SK-N-SH (cell line): ENCODE results near the gene MRPL55. TPM values are rescaled to one million over a fixed set of nuclear protein-coding genes. Genes with fewer than 3 reads are reported as not detected.

Experiments
- CTCF ChIA-PET: fragments of 300-600, 350-600 bp; formaldehyde crosslinking; extraction: SDS; loops from one replicate; lab custom pipeline; 2021; lab: Yijun Ruan, JAX
- POLR2A ChIA-PET: fragments of 350-600 bp; sonication (Branson Sonifier 250); formaldehyde crosslinking; extraction: SDS; loops from one replicate; lab custom pipeline; 2020; ENCODE audit warnings: antibody characterized with exemption, inconsistent platforms; lab: Yijun Ruan, JAX
- DNase-seq: peaks from one replicate; pipeline ENCODE4 v3.0.0; 2012
- H2AFZ ChIP-seq: fragments of 200-600 bp; sonication (generic); 2 replicates; pipeline ENCODE4 v1.8.1; 2016; ENCODE audit warnings: antibody characterized with exemption, mild to moderate bottlenecking, low read depth
- H3F3A ChIP-seq: fragments of 200-600 bp; sonication (generic); replicated peaks from 2 replicates; pipeline ENCODE3; 2016; ENCODE audit warnings: antibody characterized with exemption, mild to moderate bottlenecking; ENCODE audit not compliant: insufficient read depth
- H3K27ac ChIP-seq, 2 experiments: fragments of 200-500 bp in 1 of 2; fragments of 200-600 bp in 1 of 2; sonication (Bioruptor generic) in 1 of 2; sonication (generic), shearing (Covaris generic) in 1 of 2; 2 replicates each; pipeline versions ENCODE4 v1.5.1 to v1.6.1; 2014 to 2016; ENCODE audit warnings: low read depth in 2 of 2, inconsistent platforms in 1 of 2, low read length in 1 of 2, mild to moderate bottlenecking in 1 of 2, mixed read lengths in 1 of 2
- H3K27me3 ChIP-seq: fragments of 200-600 bp; sonication (generic), shearing (Covaris generic); 2 replicates; pipeline ENCODE4 v1.6.1; 2016; ENCODE audit warnings: mixed run types; ENCODE audit not compliant: insufficient read depth
- H3K36me3 ChIP-seq, 2 experiments: fragments of 200-500 bp in 1 of 2; fragments of 200-600 bp in 1 of 2; sonication (Bioruptor generic) in 1 of 2; sonication (generic) in 1 of 2; replicated peaks in 1 of 2; 2 replicates each; pipeline versions ENCODE3 to v1.5.1; 2014 to 2016; ENCODE audit warnings: low read length in 1 of 2, mild to moderate bottlenecking in 1 of 2; ENCODE audit not compliant: insufficient read depth in 2 of 2, control insufficient read depth in 1 of 2
- H3K4me1 ChIP-seq, 2 experiments: fragments of 200-500 bp in 1 of 2; fragments of 200-600 bp in 1 of 2; sonication (Bioruptor generic) in 1 of 2; sonication (generic), shearing (Covaris generic) in 1 of 2; 2 replicates each; pipeline versions ENCODE4 v1.5.1 to v1.6.1; 2014 to 2016; ENCODE audit warnings: low read depth in 1 of 2, low read length in 1 of 2, mixed run types in 1 of 2; ENCODE audit not compliant: insufficient read depth in 2 of 2, control insufficient read depth in 1 of 2
- H3K4me2 ChIP-seq: fragments of 200-600 bp; sonication (generic), shearing (Covaris generic); 2 replicates; pipeline ENCODE4 v1.6.1; 2017; ENCODE audit warnings: mixed run types
- H3K4me3 ChIP-seq, 2 experiments: fragments of 200-500 bp in 1 of 2; fragments of 200-600 bp in 1 of 2; sonication (Bioruptor generic) in 1 of 2; sonication (generic), shearing (Covaris generic) in 1 of 2; 2 replicates each; pipeline versions ENCODE4 v1.5.1 to v1.8.1; 2014 to 2016; ENCODE audit warnings: low read depth in 2 of 2, inconsistent platforms in 1 of 2, low read length in 1 of 2, mild to moderate bottlenecking in 1 of 2, mixed read lengths in 1 of 2, moderate library complexity in 1 of 2
- H3K79me2 ChIP-seq: fragments of 200-600 bp; sonication (generic); 2 replicates; pipeline ENCODE4 v1.8.1; 2017; ENCODE audit warnings: mild to moderate bottlenecking; ENCODE audit not compliant: insufficient read depth
- H3K9ac ChIP-seq: fragments of 200-600 bp; sonication (generic); 2 replicates; pipeline ENCODE4 v1.6.1; 2017; ENCODE audit warnings: mixed run types
- H3K9me2 ChIP-seq: fragments of 200-600 bp; sonication (generic); 2 replicates; pipeline ENCODE4 v1.6.1; 2017; ENCODE audit warnings: mixed run types
- H3K9me3 ChIP-seq: fragments of 200-600 bp; sonication (generic); 2 replicates; pipeline ENCODE4 v1.6.1; 2017; ENCODE audit warnings: mixed run types, mild to moderate bottlenecking, moderate library complexity
- H4K20me1 ChIP-seq: fragments of 200-600 bp; sonication (generic); 2 replicates; pipeline ENCODE4 v1.6.1; 2017; ENCODE audit warnings: mild to moderate bottlenecking, mixed run types; ENCODE audit not compliant: insufficient read depth
- EP300 ChIP-seq, 2 experiments: IDR thresholded peaks; 2 replicates each; pipeline versions ENCODE4 v1.4.0 to v1.6.1; 2012; ENCODE audit warnings: borderline replicate concordance in 1 of 2, low read depth in 1 of 2, low read length in 1 of 2
- EZH2phosphoT487 ChIP-seq: fragments of 200-600 bp; sonication (generic); IDR thresholded peaks from 2 replicates; pipeline ENCODE4 v1.6.1; 2017; ENCODE audit warnings: low read depth, mixed run types, mild to moderate bottlenecking, antibody characterized with exemption, moderate library complexity, borderline replicate concordance
- FOXM1 ChIP-seq: IDR thresholded peaks from 2 replicates; pipeline ENCODE4 v1.4.0; 2012; ENCODE audit warnings: low read depth, mild to moderate bottlenecking
- GATA2 ChIP-seq: sonication (generic); formaldehyde crosslinking; IDR thresholded peaks from 2 replicates; pipeline ENCODE4 v1.5.0; 2020; ENCODE audit warnings: mild to moderate bottlenecking, missing genetic modification reagents
- JUND ChIP-seq: IDR thresholded peaks from 2 replicates; pipeline ENCODE4 v1.4.0; 2012
- MXI1 ChIP-seq: IDR thresholded peaks from 2 replicates; pipeline ENCODE4 v1.6.1; 2012; ENCODE audit warnings: mild to moderate bottlenecking, low read depth, low read length, improper control_type of control experiment
- NFIC ChIP-seq: IDR thresholded peaks from 2 replicates; pipeline ENCODE4 v1.4.0; 2012; ENCODE audit warnings: borderline replicate concordance
- POLR2AphosphoS5 ChIP-seq: IDR thresholded peaks from 2 replicates; pipeline ENCODE4 v1.6.1; 2012; ENCODE audit warnings: low read depth, low read length
- RAD21 ChIP-seq: IDR thresholded peaks from 2 replicates; pipeline ENCODE4 v1.6.1; 2012; ENCODE audit warnings: mild to moderate bottlenecking, low read length
- RFX5 ChIP-seq: IDR thresholded peaks from 2 replicates; pipeline ENCODE4 v1.6.1; 2012; ENCODE audit warnings: mild to moderate bottlenecking, improper control_type of control experiment, low read length
- TAF1 ChIP-seq: IDR thresholded peaks from 2 replicates; pipeline ENCODE4 v1.6.1; 2012; ENCODE audit warnings: low read depth, mild to moderate bottlenecking, low read length, moderate library complexity, borderline replicate concordance
- TCF12 ChIP-seq: IDR thresholded peaks from 2 replicates; pipeline ENCODE4 v1.4.0; 2012
- YY1 ChIP-seq: IDR thresholded peaks from 2 replicates; pipeline ENCODE4 v1.4.0; 2012; ENCODE audit warnings: low read depth, mild to moderate bottlenecking
- WGBS: methylation state at CpG from one replicate; pipeline ENCODE4 v1.1.6; 2017; ENCODE audit warnings: low lambda C conversion rate; 5-methylcytosine and 5-hydroxymethylcytosine counted together
- polyA plus RNA-seq, 3 experiments: library from polyadenylated mRNA; depleted of rRNA; stranded (reverse); fragments of >200 nt; gene quantifications; 2 replicates each; pipeline ENCODE4 v1.2.3, GENCODE V29; 2012
- TF ChIP-seq, protein P1 (sequence below): IDR thresholded peaks from 2 replicates; pipeline ENCODE4 v1.4.0; 2012; ENCODE audit warnings: low read depth, borderline replicate concordance
- TF ChIP-seq, protein P2 (sequence below): IDR thresholded peaks from 2 replicates; pipeline ENCODE4 v1.4.0; 2012; ENCODE audit warnings: low read depth
- TF ChIP-seq, protein P3 (sequence below): IDR thresholded peaks from 2 replicates; pipeline ENCODE4 v1.6.1; 2012; ENCODE audit warnings: mild to moderate bottlenecking, low read depth, low read length, moderate library complexity
- TF ChIP-seq, protein P4 (sequence below): IDR thresholded peaks from 2 replicates; pipeline ENCODE4; 2012

The MRPL55 gene
- polyA plus RNA-seq, 1 of the 3 experiments (the other 2 are of a cell fraction) = 75.3 TPM

DNA sequence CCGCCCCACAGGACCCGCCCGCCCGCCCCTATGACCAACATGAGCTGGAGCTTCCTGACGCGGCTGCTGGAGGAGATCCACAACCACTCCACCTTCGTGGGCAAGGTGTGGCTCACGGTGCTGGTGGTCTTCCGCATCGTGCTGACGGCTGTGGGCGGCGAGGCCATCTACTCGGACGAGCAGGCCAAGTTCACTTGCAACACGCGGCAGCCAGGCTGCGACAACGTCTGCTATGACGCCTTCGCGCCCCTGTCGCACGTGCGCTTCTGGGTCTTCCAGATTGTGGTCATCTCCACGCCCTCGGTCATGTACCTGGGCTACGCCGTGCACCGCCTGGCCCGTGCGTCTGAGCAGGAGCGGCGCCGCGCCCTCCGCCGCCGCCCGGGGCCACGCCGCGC lies 48.6 kb upstream of the MRPL55 start:
- no peaks in the 10 kb centered on the region for H3K79me2 ChIP-seq
- no peaks in the 10 kb centered on the region for H3K36me3 ChIP-seq
- peaks cover 0 to 11% of the 10 kb centered on the region in 2 experiments; a peak in 1 of 4 replicates for H3K4me1 ChIP-seq
- no peak for DNase-seq
- H3K27me3 ChIP-seq = no peaks in the 10 kb centered on the region
- ChIA-PET CTCF (interaction anchor here (0.6 kb wide), 1 partner anchor 60 kb away, joined by 3 read pairs; no protein-coding TSS in a partner anchor), POLR2A (no interaction called here)
- no peak overlapping the region for H3K4me3 ChIP-seq
- WGBS = 91% methylated on average over 27 of the region's 43 CpGs
- H3F3A ChIP-seq = no peaks in the 10 kb centered on the region
- no peaks in the 10 kb centered on the region for H3K9me3 ChIP-seq
- no peak overlapping the region for H2AFZ ChIP-seq
- TF ChIP-seq RFX5 = no peak
- TF ChIP-seq POLR2AphosphoS5 = no peak
- TF ChIP-seq EP300 (IDR thresholded peaks at IDR 0.05; ENCODE audit: borderline replicate concordance in 1 of 2, low read depth in 1 of 2, low read length in 1 of 2) = no peak
- TF ChIP-seq RAD21 = no peak
- TF ChIP-seq GATA2 (CRISPR knock-in tag) = no peak
- no peak overlapping the region for H3K9ac ChIP-seq
- H3K4me2 ChIP-seq = no peak overlapping the region
- no peaks in the 10 kb centered on the region for H4K20me1 ChIP-seq
- no peaks in the 10 kb centered on the region for H3K9me2 ChIP-seq
- H3K27ac ChIP-seq = no peak overlapping the region

DNA sequence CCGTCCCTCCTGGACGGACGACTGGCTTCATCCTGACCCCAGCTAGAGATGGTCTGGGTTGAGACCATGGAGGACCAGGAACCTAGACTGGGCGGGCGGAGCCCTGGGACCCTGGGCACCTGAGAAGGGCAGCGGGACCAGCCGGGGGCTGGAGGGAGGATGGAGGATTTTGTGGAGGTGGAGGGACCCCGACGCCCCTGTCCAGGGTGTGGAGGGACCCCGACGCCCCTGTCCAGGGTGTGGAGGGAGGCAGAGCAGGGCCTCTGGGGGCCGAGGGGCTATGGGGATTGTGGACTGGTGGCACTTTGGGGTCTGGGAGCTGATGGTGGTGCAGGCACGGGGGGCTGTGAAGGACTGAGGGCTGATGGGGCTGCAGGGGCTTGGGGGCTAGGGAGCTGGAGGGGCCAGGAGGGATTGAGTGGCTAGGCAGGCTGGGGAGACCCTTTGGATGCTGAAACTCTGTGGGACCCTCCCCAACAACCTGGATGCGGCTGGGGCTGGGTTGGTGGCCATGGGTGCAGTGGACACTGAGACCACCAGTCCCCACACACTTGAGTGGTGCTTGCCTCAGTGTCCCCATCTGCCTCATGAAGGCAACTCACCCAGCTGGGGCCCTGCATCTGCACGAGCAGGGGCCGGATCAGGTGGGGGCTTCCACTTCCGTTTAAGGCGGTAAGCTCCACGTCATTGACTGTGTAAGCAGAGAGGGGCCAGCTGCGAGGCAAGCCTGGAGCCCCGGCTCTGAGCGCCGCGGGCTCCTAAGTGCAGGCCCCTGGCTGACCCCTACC lies 48.0 kb upstream of the MRPL55 start:
- Histone ChIP-seq H3K4me2 (no peak overlapping the region), H3K36me3 (no peaks in the 10 kb centered on the region), H3K4me1 (peaks cover 0 to 5% of the 10 kb centered on the region in 2 experiments; a peak in 1 of 4 replicates), H3K4me3 (no peak overlapping the region), H2AFZ (no peak overlapping the region), H3K9me3 (no peaks in the 10 kb centered on the region), H3K9ac (no peak overlapping the region), H3K27me3 (no peaks in the 10 kb centered on the region), H3K27ac (no peak overlapping the region), H4K20me1 (no peaks in the 10 kb centered on the region), H3K79me2 (no peaks in the 10 kb centered on the region), H3F3A (no peaks in the 10 kb centered on the region), H3K9me2 (no peaks in the 10 kb centered on the region)
- DNase-seq = no peak
- 58% methylated on average over 16 of the region's 24 CpGs for WGBS
- POLR2A ChIA-PET = no interaction called here
- TF ChIP-seq YY1 (no peak), TAF1 (no peak), NFIC (no peak)
- TF ChIP-seq, protein P1, sequence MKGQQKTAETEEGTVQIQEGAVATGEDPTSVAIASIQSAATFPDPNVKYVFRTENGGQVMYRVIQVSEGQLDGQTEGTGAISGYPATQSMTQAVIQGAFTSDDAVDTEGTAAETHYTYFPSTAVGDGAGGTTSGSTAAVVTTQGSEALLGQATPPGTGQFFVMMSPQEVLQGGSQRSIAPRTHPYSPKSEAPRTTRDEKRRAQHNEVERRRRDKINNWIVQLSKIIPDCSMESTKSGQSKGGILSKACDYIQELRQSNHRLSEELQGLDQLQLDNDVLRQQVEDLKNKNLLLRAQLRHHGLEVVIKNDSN = no peak
- CTCF ChIA-PET = interaction anchor here (0.6 kb wide), 2 partner anchors 59 to 148 kb away, joined by 3 read pairs; no protein-coding TSS in a partner anchor

DNA sequence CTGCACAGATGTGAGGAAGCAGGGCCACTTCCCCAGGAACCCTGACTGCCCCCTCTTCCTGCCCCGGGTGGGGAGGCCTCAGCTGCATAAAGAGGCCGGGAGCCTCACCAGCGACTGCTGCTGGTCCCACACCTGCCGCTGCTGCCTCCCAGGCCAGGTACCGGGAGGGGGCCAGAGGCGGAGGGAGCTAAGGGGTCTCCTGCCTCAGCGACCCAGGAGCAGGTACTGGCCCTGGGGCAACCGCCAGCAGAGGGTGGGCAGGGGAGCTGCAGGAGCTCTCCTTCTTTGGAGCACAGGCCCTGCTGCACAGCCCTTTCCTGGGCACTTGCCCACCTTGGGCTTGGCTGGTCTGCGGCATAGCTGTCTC lies 47.4 kb upstream of the MRPL55 start:
- Histone ChIP-seq H3K79me2 (no peaks in the 10 kb centered on the region), H3F3A (no peaks in the 10 kb centered on the region), H3K4me2 (no peak overlapping the region), H3K4me3 (no peak overlapping the region), H3K4me1 (no peaks in the 10 kb centered on the region; a peak in 1 of 4 replicates), H3K27ac (no peak overlapping the region), H3K9me3 (no peaks in the 10 kb centered on the region), H2AFZ (no peak overlapping the region), H3K9me2 (no peaks in the 10 kb centered on the region), H3K36me3 (no peaks in the 10 kb centered on the region), H4K20me1 (no peaks in the 10 kb centered on the region), H3K9ac (no peak overlapping the region), H3K27me3 (no peaks in the 10 kb centered on the region)
- ChIA-PET CTCF (interaction anchor here (0.6 kb wide), 1 partner anchor 148 kb away, joined by 3 read pairs; no protein-coding TSS in a partner anchor), POLR2A (no interaction called here)
- DNase-seq = no peak
- 88% methylated on average over 3 of the region's 9 CpGs for WGBS
- no peak for TF ChIP-seq YY1
- TF ChIP-seq TCF12 = no peak
- TF ChIP-seq FOXM1 = no peak
- TF ChIP-seq, protein P2, sequence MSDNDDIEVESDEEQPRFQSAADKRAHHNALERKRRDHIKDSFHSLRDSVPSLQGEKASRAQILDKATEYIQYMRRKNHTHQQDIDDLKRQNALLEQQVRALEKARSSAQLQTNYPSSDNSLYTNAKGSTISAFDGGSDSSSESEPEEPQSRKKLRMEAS = no peak
- no peak for TF ChIP-seq JUND
- TF ChIP-seq, protein P3, sequence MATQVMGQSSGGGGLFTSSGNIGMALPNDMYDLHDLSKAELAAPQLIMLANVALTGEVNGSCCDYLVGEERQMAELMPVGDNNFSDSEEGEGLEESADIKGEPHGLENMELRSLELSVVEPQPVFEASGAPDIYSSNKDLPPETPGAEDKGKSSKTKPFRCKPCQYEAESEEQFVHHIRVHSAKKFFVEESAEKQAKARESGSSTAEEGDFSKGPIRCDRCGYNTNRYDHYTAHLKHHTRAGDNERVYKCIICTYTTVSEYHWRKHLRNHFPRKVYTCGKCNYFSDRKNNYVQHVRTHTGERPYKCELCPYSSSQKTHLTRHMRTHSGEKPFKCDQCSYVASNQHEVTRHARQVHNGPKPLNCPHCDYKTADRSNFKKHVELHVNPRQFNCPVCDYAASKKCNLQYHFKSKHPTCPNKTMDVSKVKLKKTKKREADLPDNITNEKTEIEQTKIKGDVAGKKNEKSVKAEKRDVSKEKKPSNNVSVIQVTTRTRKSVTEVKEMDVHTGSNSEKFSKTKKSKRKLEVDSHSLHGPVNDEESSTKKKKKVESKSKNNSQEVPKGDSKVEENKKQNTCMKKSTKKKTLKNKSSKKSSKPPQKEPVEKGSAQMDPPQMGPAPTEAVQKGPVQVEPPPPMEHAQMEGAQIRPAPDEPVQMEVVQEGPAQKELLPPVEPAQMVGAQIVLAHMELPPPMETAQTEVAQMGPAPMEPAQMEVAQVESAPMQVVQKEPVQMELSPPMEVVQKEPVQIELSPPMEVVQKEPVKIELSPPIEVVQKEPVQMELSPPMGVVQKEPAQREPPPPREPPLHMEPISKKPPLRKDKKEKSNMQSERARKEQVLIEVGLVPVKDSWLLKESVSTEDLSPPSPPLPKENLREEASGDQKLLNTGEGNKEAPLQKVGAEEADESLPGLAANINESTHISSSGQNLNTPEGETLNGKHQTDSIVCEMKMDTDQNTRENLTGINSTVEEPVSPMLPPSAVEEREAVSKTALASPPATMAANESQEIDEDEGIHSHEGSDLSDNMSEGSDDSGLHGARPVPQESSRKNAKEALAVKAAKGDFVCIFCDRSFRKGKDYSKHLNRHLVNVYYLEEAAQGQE = no peak
- TF ChIP-seq MXI1 = no peak
- TF ChIP-seq EZH2phosphoT487 = no peak
- TF ChIP-seq, protein P4, sequence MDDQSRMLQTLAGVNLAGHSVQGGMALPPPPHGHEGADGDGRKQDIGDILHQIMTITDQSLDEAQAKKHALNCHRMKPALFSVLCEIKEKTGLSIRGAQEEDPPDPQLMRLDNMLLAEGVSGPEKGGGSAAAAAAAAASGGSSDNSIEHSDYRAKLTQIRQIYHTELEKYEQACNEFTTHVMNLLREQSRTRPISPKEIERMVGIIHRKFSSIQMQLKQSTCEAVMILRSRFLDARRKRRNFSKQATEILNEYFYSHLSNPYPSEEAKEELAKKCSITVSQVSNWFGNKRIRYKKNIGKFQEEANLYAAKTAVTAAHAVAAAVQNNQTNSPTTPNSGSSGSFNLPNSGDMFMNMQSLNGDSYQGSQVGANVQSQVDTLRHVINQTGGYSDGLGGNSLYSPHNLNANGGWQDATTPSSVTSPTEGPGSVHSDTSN = no peak
- no peak for TF ChIP-seq GATA2 (CRISPR knock-in tag)
